ENCODE results near the gene TMC2. TPM values are rescaled to one million over a fixed set of nuclear protein-coding genes. Genes with fewer than 3 reads are reported as not detected.
"Not testable (repeated sequence)": the region's sequence is repeated elsewhere in the genome, so short reads cannot be mapped to it uniquely, and the experiment has no call there.

TMC2 gene
- total RNA-seq, 2 experiments from 2014 or later = not detected

- Mint-ChIP-seq H3K4me3 (no peak overlapping the region), H3K27ac (no peak overlapping the region), H3K27me3 (ENCODE audit: low read depth) (no peaks in the 10 kb centered on the region), H3K4me1 (ENCODE audit: low read depth) (peaks cover 45% of the 10 kb centered on the region), H3K9me3 (ENCODE audit: insufficient read depth) (no peaks in the 10 kb centered on the region), H3K36me3 (ENCODE audit: low read depth) (peaks cover 86% of the 10 kb centered on the region)
- ChIA-PET CTCF (no interaction called here), POLR2A (no interaction called here)
- DNase-seq (no peak), ATAC-seq (no peak)
Measured at GRCh38 chr20:2657674-2658073, 121.3 kb downstream of the TMC2 start.

- peak overlapping the region; percentile 31 for H3K27ac Mint-ChIP-seq
- CTCF ChIA-PET = no interaction called here
- no peaks in the 10 kb centered on the region for H3K27me3 Mint-ChIP-seq (ENCODE audit: low read depth)
- POLR2A ChIA-PET = no interaction called here
- no peak for DNase-seq
- H3K9me3 Mint-ChIP-seq (ENCODE audit: insufficient read depth) = no peaks in the 10 kb centered on the region
- H3K4me1 Mint-ChIP-seq (ENCODE audit: low read depth) = peaks cover 54% of the 10 kb centered on the region
- ATAC-seq = peak; percentile 8
- peaks cover 83% of the 10 kb centered on the region for H3K36me3 Mint-ChIP-seq (ENCODE audit: low read depth)
- H3K4me3 Mint-ChIP-seq = no peak overlapping the region
Measured at GRCh38 chr20:2658414-2659354, 122.3 kb downstream of the TMC2 start.

- Mint-ChIP-seq H3K36me3 (ENCODE audit: low read depth) (peaks cover 77% of the 10 kb centered on the region), H3K27ac (no peak overlapping the region), H3K4me3 (no peak overlapping the region), H3K27me3 (ENCODE audit: low read depth) (no peaks in the 10 kb centered on the region), H3K4me1 (ENCODE audit: low read depth) (peaks cover 52% of the 10 kb centered on the region), H3K9me3 (ENCODE audit: insufficient read depth) (no peaks in the 10 kb centered on the region)
- ATAC-seq = no peak
- ChIA-PET CTCF (no interaction called here), POLR2A (no interaction called here)
- no peak for DNase-seq
Measured at GRCh38 chr20:2659547-2659946, 123.2 kb downstream of the TMC2 start.

- ChIA-PET POLR2A (interaction anchor here (0.7 to 5.8 kb wide), 8 partner anchors 11 to 433 kb away, joined by 3 to 93 read pairs (median 4); partner anchors contain the start of genes NOP56 and SNRPB), CTCF (interaction anchor here (0.9 to 2.9 kb wide), 4 partner anchors 9 to 139 kb away, joined by 4 to 15 read pairs (median 4); partner anchors contain the start of gene NOP56)
Measured at GRCh38 chr20:2663364-2663886, 127.1 kb downstream of the TMC2 start.

GRCh38 chr20:2663887-2664719 is 127.7 kb downstream of the TMC2 start, which contains the start of gene IDH3B:
Gene IDH3B, minus strand, starts transcription at chr20:2664216. Its CDS starts 28 bp downstream, at chr20:2664188.
- Mint-ChIP-seq H3K36me3 (ENCODE audit: low read depth) (peaks cover 31% of the 10 kb centered on the region), H3K9me3 (ENCODE audit: insufficient read depth) (no peaks in the 10 kb centered on the region), H3K27me3 (ENCODE audit: low read depth) (peaks cover 7% of the 10 kb centered on the region), H3K4me3 (peak within 1 kb of the TSS; percentile 90), H3K27ac (peak within 1 kb of the TSS; percentile 99), H3K4me1 (ENCODE audit: low read depth) (peaks cover 29% of the 10 kb centered on the region)
- DNase-seq (peak; percentile 95), ATAC-seq (peak; percentile 97)
- POLR2A ChIA-PET = interaction anchor here (0.7 to 5.8 kb wide), 7 partner anchors 11 to 432 kb away, joined by 3 to 93 read pairs (median 4); partner anchors contain the start of genes NOP56 and SNRPB
- CTCF ChIA-PET = interaction anchor here (0.8 to 2.9 kb wide), 7 partner anchors 9 to 142 kb away, joined by 3 to 15 read pairs (median 4); partner anchors contain the start of gene NOP56

More at GRCh38 chr20:2663364-2663886, 127.1 kb downstream of the TMC2 start:
- DNase-seq (no peak), ATAC-seq (no peak)
- Mint-ChIP-seq H3K4me1 (ENCODE audit: low read depth) (peaks cover 29% of the 10 kb centered on the region), H3K27ac (peak overlapping the region; percentile 99), H3K9me3 (ENCODE audit: insufficient read depth) (no peaks in the 10 kb centered on the region), H3K27me3 (ENCODE audit: low read depth) (peaks cover 2% of the 10 kb centered on the region), H3K36me3 (ENCODE audit: low read depth) (peaks cover 38% of the 10 kb centered on the region), H3K4me3 (peak overlapping the region; percentile 90)

GRCh38 chr20:2671977-2672376 is 135.6 kb downstream of the TMC2 start:
- peaks cover 7% of the 10 kb centered on the region for H3K27me3 Mint-ChIP-seq (ENCODE audit: low read depth)
- no peak overlapping the region for H3K4me3 Mint-ChIP-seq
- ChIA-PET POLR2A (no interaction called here), CTCF (interaction anchor here (1.4 to 3.3 kb wide), 2 partner anchors 41 to 150 kb away, joined by 3 to 10 read pairs; no protein-coding TSS in a partner anchor)
- H3K4me1 Mint-ChIP-seq (ENCODE audit: low read depth) = no peaks in the 10 kb centered on the region
- no peaks in the 10 kb centered on the region for H3K9me3 Mint-ChIP-seq (ENCODE audit: insufficient read depth)
- no peak for DNase-seq
- no peak overlapping the region for H3K27ac Mint-ChIP-seq
- ATAC-seq = no peak
- no peaks in the 10 kb centered on the region for H3K36me3 Mint-ChIP-seq (ENCODE audit: low read depth)

GRCh38 chr20:2672446-2672845 is 136.1 kb downstream of the TMC2 start:
- H3K9me3 Mint-ChIP-seq (ENCODE audit: insufficient read depth) = no peaks in the 10 kb centered on the region
- H3K27ac Mint-ChIP-seq = no peak overlapping the region
- H3K4me3 Mint-ChIP-seq = no peak overlapping the region
- H3K27me3 Mint-ChIP-seq (ENCODE audit: low read depth) = peaks cover 7% of the 10 kb centered on the region
- no peaks in the 10 kb centered on the region for H3K36me3 Mint-ChIP-seq (ENCODE audit: low read depth)
- H3K4me1 Mint-ChIP-seq (ENCODE audit: low read depth) = no peaks in the 10 kb centered on the region
- CTCF ChIA-PET = interaction anchor here (0.8 to 3.3 kb wide), 3 partner anchors 16 to 150 kb away, joined by 3 to 10 read pairs (median 3); no protein-coding TSS in a partner anchor
- DNase-seq = no peak
- no peak for ATAC-seq
- POLR2A ChIA-PET = no interaction called here

GRCh38 chr20:2673453-2673852 is 137.1 kb downstream of the TMC2 start:
- ATAC-seq (no peak), DNase-seq (no peak)
- peaks cover 4% of the 10 kb centered on the region for H3K27me3 Mint-ChIP-seq (ENCODE audit: low read depth)
- no peak overlapping the region for H3K4me3 Mint-ChIP-seq
- POLR2A ChIA-PET = no interaction called here
- no peaks in the 10 kb centered on the region for H3K36me3 Mint-ChIP-seq (ENCODE audit: low read depth)
- CTCF ChIA-PET = interaction anchor here (0.6 to 3.3 kb wide), 5 partner anchors 12 to 164 kb away, joined by 3 to 10 read pairs (median 3); partner anchors contain the start of gene ZNF343
- no peaks in the 10 kb centered on the region for H3K9me3 Mint-ChIP-seq (ENCODE audit: insufficient read depth)
- no peak overlapping the region for H3K27ac Mint-ChIP-seq
- no peaks in the 10 kb centered on the region for H3K4me1 Mint-ChIP-seq (ENCODE audit: low read depth)

- DNase-seq = no peak
- H3K27ac Mint-ChIP-seq = no peak overlapping the region
- ChIA-PET POLR2A (no interaction called here), CTCF (no interaction called here)
- H3K4me3 Mint-ChIP-seq = no peak overlapping the region
- no peaks in the 10 kb centered on the region for H3K9me3 Mint-ChIP-seq (ENCODE audit: insufficient read depth)
- no peaks in the 10 kb centered on the region for H3K36me3 Mint-ChIP-seq (ENCODE audit: low read depth)
- H3K4me1 Mint-ChIP-seq (ENCODE audit: low read depth) = peaks cover 3% of the 10 kb centered on the region
- no peak for ATAC-seq
- peaks cover 33% of the 10 kb centered on the region for H3K27me3 Mint-ChIP-seq (ENCODE audit: low read depth)
Measured at GRCh38 chr20:2680046-2680445, 143.7 kb downstream of the TMC2 start.

GRCh38 chr20:2682040-2682439 is 145.7 kb downstream of the TMC2 start:
- ATAC-seq; H3K4me3 Mint-ChIP-seq; CTCF ChIA-PET; H3K36me3 Mint-ChIP-seq (ENCODE audit: low read depth); H3K27ac Mint-ChIP-seq; DNase-seq; H3K9me3 Mint-ChIP-seq (ENCODE audit: insufficient read depth); POLR2A ChIA-PET: not testable (repeated sequence)
- Mint-ChIP-seq H3K27me3 (ENCODE audit: low read depth) (peaks cover 33% of the 10 kb centered on the region), H3K4me1 (ENCODE audit: low read depth) (peaks cover 11% of the 10 kb centered on the region)

GRCh38 chr20:2684817-2685216 is 148.4 kb downstream of the TMC2 start:
- ChIA-PET POLR2A (interaction anchor here (0.6 kb wide), 1 partner anchor 70 kb away, joined by 3 read pairs; no protein-coding TSS in a partner anchor), CTCF (interaction anchor here (1.4 to 7.0 kb wide), 5 partner anchors 11 to 163 kb away, joined by 3 to 140 read pairs (median 6); no protein-coding TSS in a partner anchor)
- H3K9me3 Mint-ChIP-seq (ENCODE audit: insufficient read depth); DNase-seq; H3K27ac Mint-ChIP-seq; H3K4me3 Mint-ChIP-seq; ATAC-seq; H3K36me3 Mint-ChIP-seq (ENCODE audit: low read depth): not testable (repeated sequence)
- Mint-ChIP-seq H3K4me1 (ENCODE audit: low read depth) (peaks cover 28% of the 10 kb centered on the region), H3K27me3 (ENCODE audit: low read depth) (peaks cover 35% of the 10 kb centered on the region)
